HG02885 (cell line): ENCODE results near the gene IP6K2.

Experiments
- ATAC-seq: cut with Tn5 transposase; IDR thresholded peaks from one replicate; pipeline ENCODE4 v1.9.1; 2021; ENCODE audit warnings: mild to moderate bottlenecking; ENCODE audit not compliant: unreplicated experiment, poor library complexity

IP6K2 gene

DNA sequence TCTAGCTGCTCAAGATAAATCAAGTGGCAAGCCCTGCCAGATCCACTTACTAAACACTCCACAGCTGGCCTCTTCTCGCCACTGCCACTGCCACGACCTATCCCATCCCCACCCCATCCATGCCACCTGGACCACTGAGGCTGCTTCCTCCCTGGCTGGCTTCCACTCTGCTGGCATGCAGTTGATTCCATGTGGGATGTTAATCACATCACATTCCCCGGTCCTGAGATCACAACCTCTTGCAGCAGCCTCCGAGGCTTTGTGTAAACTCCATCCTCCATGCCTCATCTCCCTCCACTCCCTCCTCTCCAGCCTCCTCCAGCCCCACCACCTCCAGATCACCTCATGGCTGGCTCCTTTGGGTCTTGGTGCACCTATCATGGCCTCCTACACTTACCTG lies 39.0 kb downstream of the IP6K2 start:
- ATAC-seq, result no peak

DNA sequence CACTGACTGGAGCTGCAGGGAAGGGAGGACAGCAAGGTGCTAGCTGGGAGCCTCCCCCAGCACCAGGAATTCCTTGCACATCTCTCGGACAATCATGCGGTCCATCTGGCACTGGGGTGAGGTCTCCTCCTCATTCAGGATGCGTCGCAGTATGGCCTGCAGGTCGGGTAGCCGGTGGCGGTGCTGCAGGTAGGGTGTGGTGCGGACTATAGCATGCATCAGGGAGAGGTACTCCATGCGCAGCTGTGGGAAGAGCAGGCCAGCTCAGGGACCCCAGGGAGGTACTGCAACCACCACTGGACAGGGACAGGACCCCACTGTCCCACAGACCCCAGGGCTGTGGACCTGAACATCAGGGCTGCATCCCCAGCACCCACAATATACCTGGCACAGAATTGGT lies 42.5 kb downstream of the IP6K2 start:
- no peak for ATAC-seq

DNA sequence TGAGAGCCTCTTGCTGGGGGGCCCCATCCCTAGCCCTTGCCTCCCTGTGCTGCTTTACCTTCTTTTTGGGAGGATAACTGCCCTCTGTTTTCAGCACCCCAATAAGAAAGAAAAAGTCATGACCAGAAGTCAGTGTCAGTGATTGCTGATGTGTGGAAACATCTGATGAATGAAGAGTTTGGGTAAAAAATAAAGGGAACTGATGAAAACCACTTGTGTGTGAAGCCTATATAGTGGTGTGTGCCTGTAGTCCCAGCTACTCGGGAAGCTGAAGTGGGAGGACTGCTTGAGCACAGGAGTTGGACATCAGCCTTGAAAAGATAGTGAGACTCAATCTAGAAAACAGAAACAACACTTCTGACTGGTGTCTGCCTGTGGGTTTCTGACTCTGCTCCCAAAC lies 44.5 kb downstream of the IP6K2 start:
- ATAC-seq, result no peak

DNA sequence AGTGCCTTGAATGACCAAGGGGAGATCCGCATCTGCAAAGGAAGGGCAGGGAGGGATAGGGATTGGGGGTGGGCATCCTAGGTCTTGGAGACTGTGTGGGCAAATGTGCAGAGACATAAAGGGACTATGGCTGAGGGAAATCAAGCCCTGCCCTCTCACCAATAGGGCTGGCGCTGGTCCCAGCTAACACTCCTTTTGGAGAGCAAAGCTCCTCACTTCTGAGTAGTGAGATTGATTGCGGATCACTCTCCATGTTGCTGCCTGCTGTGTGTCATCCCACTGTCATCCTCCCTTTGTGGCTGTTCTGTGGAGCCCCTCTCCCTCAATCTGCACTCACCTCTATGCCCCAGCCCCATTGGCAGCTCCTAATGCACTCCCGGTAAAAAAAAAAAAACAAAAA lies 52.1 kb downstream of the IP6K2 start:
- ATAC-seq, result no peak

DNA sequence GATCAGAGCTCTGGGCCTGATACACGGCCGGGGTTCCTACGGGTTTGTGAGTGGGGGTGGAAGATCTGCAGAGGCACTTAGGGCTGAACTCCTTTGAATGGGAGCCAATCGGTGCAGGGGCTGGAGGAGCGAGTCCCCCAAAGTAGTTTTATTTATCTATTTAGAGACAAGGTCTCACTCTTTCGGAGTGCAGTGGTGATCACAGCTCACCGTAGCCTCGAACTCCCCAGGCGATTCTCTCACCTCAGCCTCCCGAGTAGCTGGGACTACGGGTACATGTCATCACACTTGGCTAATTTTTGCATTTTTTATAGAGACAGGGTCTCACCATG lies 52.7 kb downstream of the IP6K2 start:
- ATAC-seq, result no peak

DNA sequence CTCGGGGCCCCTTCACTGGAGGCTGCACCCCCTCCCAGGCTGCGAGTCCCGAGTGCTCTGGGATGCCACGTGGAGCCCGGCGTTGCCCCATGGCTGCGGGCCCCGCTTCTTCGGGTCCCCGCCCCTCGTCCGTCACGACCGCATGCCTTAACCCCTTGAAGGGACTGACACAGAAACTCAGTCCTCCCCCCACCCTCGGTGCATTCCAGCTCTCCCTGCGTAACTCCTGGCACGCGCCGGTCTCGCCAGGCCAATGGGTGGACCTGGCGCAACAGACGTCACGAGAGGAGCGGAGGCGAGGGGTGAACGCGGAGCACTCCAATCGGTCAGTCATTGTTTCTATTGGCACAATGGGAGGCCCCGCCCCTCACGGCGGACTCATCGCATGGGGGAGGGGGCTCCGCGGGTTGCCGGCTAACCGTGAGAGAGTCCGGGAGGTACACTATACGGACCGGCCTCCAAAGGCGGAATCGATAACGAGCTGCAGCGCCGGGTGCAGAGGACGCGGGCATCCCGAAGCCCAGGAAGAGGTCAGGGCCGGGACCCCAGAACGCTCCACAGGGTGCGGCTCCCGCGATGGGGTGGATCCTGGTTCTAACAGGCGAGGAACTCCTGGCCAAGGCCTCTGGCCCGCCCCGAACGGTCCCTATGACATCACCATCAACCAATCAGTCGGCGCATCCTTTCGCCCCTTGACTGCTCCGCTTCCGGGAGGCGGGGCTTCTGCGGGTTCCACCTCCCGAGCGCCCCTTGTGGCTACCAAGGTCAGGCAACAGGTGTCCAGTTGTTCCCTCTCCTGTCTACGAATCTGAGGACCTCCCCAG lies 53.3 kb downstream of the IP6K2 start:
- peak; percentile 90 for ATAC-seq

DNA sequence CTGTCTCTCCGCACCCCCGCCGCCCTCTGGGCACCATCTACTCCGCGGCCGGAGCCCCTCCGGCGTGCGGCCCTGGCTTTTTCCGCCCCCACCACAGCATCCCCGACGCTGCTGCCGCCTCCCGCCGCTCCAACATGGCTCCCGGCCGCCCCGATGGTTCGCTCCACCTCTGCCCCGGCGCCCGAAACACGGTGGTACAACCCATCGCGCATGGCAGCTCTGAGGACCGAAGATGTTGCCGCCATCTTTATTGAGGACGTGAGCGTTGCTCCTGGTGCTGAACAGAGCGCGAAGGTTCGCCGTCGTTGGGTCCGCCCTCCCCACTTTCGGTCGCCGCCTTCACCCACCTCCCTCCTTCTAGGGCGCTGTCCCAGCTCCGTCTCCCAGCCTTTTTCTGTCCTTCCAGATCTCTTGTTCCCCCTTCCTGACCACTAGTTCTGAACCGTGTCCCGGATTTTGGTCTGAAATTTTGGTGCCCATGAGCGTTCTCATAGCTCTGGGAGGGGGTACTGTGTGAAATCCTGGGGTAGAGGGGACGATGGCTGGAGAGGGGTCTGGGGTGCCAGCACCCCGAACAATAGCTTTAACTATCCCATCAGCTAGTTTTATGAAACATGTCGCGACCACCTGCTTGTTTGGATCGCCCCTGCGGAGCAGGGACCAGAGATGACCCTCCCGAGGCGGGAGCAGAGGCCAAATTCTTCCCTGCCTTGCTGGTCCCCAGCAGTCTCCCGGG lies 54.1 kb downstream of the IP6K2 start, which contains the start of gene CELSR3:
CELSR3 (minus strand) TSS at position 134 of the 736 bp plus-strand sequence. CDS start 252 bp downstream, outside the sequence.
- ATAC-seq, result no peak

DNA sequence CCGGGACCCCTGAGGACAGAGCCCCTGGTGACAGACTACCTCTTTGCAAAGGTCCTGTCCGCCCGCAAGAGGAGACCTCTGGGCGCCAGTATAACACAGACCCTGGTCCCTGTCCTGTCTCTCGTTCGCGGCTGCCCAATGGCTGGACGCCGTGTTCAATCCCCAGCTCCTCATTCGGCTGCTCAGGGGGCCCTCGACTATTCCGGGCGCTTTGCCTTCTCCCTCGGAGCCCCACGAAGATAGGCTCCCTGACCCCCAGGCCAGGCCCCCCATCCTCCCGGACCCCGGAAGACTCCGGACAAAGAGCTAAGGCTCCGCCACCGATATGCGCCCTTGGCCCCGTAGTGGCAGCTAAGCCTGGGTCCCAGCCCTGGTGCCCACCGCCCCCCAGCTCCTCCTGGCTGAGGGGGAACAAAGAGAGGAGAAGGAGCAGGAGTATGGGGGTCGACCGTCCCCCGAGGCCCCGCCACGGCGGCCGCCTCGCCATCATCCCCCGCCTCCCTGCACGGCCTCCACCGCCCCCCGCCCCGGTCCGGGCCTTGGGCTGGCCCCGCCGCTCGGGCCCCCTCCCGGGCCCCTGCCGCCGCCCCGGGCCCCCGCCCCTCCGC lies 54.8 kb downstream of the IP6K2 start:
- no peak for ATAC-seq

DNA sequence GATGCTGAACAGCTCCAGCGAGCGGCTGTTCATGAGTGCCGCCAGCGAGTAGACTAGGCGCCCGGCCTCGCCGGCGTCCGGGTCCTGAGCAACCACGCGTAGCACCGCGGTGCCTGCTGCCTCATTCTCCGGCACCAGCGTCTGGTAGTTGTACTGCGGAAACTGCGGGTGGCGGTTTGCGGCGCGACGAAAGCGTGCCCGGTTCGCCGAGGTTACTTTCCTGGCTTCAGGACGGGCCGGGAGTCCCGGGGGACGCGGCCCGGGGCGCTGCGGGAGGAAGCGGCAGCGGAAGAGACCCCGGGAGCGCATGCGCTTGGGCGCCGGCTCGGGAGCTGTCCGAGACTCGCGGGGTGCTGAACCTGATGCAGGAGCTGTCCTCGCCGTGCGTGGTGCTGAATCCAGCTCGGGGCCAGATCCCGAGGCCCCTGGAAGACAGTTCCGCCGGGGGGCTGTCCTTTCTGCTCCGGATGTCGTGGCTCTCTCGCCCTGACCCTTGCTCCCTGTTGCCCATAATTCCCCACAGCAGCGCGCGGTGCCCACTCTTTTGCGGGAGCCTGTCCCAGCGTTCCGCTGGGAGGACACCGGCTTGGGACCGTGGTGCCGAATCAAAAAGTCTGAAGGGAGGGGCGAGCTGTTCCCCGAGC lies 55.4 kb downstream of the IP6K2 start:
- ATAC-seq, result no peak

DNA sequence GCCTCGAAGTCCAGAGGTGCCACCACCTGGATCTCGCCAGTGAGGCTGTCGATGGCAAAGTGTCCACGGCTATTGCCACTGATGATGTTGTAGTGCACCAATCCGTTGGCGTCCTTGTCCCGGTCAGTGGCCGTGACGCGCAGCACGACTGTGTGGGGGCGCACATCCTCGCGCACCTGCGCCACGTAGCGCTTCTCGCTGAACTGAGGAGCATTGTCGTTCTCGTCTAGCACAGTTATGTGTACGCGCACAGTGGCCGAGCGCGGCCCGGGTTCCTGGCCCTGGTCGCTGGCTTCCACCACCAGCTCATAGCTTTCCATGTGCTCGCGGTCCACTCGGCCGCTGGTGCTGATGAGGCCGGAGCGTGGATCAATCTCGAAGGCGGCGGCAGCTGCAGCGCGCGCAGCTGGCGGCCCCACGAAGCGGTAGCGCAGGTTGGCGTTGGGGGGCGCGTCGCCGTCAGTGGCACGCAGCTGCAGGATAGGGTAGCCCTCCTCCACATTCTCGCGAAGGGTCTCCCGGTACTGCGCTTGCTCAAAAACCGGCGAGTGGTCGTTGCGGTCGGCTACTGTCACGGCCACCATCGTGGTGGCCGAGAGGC lies 56.1 kb downstream of the IP6K2 start:
- no peak for ATAC-seq

DNA sequence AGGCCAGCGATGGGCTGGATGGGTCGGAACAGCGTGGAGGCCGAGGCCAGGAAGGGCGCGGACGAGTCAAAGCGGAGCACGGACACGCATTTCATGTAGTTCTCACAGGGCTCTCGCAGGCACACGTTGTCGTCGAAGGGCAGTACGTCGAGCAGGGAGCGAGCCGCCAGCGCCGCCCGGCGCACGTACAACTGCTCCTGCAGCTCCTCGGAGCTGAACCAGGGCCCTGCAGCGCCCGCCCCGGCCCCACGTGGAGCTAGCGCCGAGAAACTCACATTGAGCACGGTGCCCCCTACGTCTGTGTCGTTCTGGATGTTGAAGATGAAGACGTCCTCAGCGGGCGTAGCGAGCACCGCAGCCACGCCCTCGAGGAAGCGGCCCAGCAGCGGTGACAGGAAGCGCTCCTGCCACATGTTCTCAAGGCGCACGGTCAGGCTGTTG lies 60.2 kb downstream of the IP6K2 start:
- no peak for ATAC-seq

DNA sequence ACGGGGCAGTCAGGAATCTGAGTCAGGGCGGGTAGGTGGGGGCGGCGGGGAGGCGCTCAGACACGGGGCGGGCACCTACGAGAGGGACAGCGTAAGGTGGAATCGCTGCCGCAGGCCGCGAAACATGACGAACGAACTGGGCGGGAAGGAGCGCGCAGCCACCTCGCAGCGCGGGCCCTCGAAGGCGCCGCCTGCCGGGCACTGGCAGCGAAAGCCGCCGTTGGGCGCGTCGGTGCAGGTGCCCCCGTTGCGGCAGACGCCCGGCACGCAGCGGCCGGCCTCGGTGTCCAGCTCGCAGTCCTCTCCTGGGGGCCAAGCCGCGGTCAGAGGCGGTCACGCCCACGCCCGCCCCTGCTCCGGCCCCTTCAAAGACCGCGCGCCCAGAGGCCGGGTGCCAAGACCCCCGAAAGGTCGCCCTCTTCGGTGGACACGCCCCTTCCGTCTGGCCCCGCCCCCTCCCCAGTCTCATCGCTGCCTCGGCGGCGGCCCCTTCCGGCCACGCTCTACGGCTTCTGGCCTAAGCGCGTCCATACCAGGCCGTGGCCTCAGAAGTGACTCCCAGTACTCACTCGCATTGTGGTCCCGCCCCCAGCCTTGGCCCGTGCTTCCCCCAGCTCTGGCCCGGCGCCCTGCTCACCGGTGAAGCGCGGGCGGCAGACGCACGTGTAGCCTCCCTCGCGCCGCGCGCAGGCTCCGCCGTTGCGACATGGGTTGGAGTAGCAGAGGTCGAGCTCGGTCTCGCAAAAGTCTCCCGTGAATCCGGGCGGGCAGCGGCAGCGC lies 60.8 kb downstream of the IP6K2 start:
- ATAC-seq, result peak; percentile 57

DNA sequence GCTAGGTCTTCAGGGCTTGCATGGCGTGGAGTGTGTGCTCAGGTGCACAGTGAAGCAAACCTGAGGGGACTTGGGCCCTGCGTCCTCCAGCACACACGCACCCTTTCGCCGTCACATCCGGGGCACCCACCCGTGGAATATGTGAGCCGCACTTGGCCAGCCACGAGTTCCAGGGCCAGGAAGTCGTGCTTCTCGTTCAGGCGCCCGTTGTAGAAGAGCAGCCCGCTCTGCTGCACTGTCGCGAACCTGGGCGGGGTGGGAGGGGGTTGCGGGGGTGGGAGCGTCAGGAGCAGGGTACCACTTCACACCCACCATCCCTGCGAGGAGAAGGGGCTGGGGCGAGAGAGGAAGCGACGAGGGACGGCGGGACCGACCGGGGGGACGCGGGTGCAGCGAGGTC lies 61.4 kb downstream of the IP6K2 start:
- ATAC-seq, result no peak

DNA sequence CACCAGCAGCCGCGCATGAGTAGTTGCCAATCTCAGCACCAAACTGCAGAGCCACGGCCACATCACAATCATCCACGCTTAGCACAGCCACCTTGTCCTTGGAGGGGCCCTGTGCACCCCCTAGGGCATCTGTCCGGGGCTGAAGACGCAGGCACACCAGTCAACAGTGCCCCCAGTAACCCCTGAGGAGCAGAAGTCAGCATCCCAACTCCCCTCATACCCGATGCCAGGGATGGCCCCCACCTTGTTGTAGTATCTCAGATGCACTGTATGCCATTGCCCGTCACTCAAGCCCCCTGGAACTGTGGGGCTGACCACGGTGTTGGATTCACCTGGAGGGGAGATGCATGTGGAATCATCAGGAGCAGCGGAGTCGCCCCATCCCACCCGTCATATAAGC lies 62.0 kb downstream of the IP6K2 start:
- no peak for ATAC-seq

DNA sequence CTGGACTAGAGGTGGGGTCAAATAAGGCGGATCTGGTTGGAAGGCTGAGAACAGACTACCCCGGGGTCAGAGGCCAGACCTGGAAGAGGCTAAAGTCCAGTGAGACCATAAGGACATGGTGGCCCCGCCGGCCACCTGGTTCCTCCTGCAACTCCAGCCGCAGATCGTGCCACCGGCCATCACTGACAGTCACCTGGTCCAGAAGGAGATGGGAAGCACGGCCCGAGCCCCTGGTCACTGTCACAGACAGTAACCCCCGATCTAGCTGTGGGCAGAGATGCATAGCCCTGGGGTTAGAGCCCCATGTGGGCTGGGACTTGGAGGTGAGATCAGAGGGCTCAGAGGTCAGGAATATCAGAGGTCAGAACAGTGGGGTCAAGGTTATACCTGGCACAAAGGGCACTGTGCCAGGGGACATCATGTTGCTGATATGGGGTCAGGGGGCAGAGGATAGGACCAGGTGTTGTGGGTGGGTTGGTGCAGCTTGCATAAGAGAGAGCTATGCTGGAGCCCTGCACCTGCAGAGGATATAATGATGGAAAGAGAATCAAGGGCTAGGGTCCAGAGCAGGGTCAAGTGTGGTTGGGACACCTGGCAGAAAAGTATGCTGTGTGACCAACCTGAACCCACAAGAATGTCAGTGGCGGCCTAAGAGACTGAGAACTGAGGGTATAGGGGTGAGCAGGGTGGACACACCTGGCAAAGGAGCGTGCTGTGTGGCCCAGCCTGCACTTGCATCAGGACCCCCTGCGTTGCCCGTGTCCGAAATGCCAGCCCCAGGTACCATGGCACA lies 63.9 kb downstream of the IP6K2 start:
- no peak for ATAC-seq

DNA sequence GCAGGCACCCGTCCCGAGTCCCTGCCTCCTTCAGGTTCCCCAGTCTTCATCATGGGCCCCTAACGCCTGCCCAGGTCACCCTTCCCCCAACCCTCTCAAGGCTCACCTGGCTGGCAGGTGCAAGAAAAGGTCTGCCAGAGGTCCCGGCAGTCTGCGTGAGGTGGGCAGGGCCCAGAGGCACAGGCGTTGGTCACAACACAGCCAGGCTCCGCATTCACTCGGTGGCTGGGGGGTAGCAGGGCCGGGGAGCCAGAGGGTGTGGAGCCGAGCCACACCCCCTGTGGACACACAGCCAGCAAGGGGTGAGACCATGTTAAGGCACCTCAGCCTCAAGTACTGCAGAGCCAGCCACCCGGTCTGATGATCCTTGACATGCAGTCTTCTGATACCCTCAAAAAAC lies 65.2 kb downstream of the IP6K2 start:
- no peak for ATAC-seq

DNA sequence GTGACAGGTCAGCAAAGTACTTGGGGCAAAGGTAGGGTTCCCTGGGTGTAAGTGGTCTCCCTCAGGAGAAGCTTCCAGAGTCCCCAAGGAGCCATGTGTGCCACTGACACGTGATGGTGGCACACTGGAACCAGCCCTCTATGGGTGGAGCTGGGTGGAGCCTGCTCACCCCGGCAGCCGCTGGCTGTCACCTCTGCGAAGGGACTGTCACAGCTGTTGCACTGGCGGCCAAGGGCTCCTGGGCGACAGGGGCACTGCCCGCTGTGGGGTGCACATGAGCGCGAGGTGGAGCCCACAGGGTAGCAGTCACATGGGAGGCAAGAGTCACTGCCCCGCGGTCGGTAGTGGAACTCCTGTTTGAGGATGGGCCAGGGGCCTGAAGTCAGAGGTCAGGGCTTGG lies 66.3 kb downstream of the IP6K2 start:
- ATAC-seq, result no peak

DNA sequence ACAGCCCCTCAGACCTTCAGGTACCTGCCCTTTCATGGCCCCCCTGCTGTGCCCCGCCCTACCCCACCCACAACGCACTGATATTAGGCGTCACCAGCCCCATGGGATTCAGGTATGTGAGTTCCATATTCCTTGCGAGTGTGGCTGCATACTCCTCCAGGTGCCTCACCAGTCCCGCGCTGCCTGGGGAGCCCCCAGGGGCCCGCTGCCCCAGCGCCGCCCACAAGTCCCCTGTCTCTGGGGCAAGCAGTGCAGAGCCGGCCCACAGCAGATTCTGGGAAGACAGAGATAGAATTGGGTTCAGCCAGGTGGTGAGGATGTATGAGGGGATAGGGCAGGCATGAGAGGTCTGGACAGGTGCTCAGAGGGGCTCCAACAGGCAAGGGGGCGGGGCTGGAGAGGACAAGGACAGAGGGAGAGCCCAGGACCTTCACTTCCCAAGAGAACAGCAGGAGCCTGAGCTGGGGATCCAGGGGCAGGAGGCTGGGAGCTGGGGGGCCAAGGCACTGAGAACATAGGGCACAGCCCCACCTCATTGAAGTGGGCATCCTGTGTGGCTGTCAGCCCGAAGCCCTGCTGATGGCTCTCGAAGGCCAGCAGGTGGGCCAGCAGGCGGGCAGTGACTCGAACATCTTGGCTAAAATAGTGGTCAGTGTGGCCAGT lies 68.7 kb downstream of the IP6K2 start:
- no peak for ATAC-seq
